ENCODE data around the gene COX6A1. TPM values are rescaled to one million over a fixed set of nuclear protein-coding genes. Genes with fewer than 3 reads are reported as not detected.

Gene COX6A1
- total and polyA plus RNA-seq, 2 donors (not counting 1 experiment from before 2014, with no cell fraction given) = 137 to 484 TPM

DNA sequence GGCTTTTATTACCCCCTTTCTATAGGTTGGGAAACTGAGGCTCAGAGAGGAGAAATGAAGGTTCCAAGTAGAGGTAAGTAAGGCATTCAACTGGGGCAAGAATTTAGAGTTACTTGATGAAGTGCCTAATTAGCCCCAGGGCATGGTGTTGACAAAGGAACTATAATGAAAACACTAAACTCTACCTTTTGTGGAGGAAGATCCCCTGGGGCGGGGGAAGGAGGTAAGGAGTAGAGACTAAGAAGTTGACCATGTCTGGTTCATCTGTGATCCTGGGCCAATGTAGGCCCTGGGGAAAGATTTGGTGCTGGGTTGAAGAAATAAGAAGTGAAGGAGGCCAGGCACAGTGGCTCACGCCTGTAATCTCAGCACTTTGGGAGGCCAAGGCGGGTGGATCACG lies 16.2 kb upstream of the COX6A1 start:
- no peaks in the 10 kb centered on the region for H3K36me3 ChIP-seq (replicated peaks in 1 of 2; ENCODE audit: control extremely low read depth in 1 of 2, control insufficient read depth in 1 of 2, extremely low read depth in 1 of 2, insufficient read depth in 2 of 2, low read length in 1 of 2)
- no peaks in the 10 kb centered on the region for H4K20me1 ChIP-seq (ENCODE audit: control insufficient read depth, insufficient read depth, low read length, poor library complexity, severe bottlenecking)
- intact Hi-C loops (cut with micrococcal nuclease) = no loop called here
- Mint-ChIP-seq H3K4me3 (no peak overlapping the region), H3K9me3 (ENCODE audit: insufficient read depth) (no peaks in the 10 kb centered on the region), H3K27me3 (peaks cover 12% of the 10 kb centered on the region), H3K27ac (no peak overlapping the region), H3K4me1 (no peaks in the 10 kb centered on the region)
- no peak for ATAC-seq (ENCODE audit: low read depth)
- H3K4me1 ChIP-seq (ENCODE audit: control insufficient read depth in 2 of 2, insufficient read depth in 2 of 2, low read length in 2 of 2) = no peaks in the 10 kb centered on the region
- no peak overlapping the region for H3K4me3 ChIP-seq (ENCODE audit: control extremely low read depth in 1 of 5, extremely low read depth in 1 of 5, insufficient read depth in 1 of 5, low read depth in 2 of 5, low read length in 4 of 5)
- H3K9ac ChIP-seq (ENCODE audit: low read length) = no peak overlapping the region
- H3K4me2 ChIP-seq (replicated peaks; ENCODE audit: low read depth, low read length, poor library complexity, severe bottlenecking) = no peak overlapping the region
- POLR2A ChIA-PET = no interaction called here
- no peak overlapping the region for H2AFZ ChIP-seq (ENCODE audit: insufficient read depth, low read depth, low read length, poor library complexity, severe bottlenecking)
- peaks cover 0 to 6% (median 1%) of the 10 kb centered on the region in 4 experiments for H3K27me3 ChIP-seq (replicated peaks in 1 of 4; ENCODE audit: control extremely low read depth in 1 of 4, control insufficient read depth in 3 of 4, insufficient read depth in 4 of 4, low read length in 3 of 4)
- CTCF ChIA-PET = interaction anchor here (0.5 to 0.7 kb wide), 2 partner anchors 15 to 272 kb away, joined by 3 to 5 read pairs; no protein-coding TSS in a partner anchor
- DNase-seq = no peak
- WGBS (ENCODE audit: insufficient coverage) = 93% methylated on average over 4 of the region's 4 CpGs
- TF ChIP-seq, protein P1, sequence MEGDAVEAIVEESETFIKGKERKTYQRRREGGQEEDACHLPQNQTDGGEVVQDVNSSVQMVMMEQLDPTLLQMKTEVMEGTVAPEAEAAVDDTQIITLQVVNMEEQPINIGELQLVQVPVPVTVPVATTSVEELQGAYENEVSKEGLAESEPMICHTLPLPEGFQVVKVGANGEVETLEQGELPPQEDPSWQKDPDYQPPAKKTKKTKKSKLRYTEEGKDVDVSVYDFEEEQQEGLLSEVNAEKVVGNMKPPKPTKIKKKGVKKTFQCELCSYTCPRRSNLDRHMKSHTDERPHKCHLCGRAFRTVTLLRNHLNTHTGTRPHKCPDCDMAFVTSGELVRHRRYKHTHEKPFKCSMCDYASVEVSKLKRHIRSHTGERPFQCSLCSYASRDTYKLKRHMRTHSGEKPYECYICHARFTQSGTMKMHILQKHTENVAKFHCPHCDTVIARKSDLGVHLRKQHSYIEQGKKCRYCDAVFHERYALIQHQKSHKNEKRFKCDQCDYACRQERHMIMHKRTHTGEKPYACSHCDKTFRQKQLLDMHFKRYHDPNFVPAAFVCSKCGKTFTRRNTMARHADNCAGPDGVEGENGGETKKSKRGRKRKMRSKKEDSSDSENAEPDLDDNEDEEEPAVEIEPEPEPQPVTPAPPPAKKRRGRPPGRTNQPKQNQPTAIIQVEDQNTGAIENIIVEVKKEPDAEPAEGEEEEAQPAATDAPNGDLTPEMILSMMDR (IDR thresholded peaks at IDR 0.05) = no peak
- no peak for TF ChIP-seq EZH2 (IDR thresholded peaks at IDR 0.05; ENCODE audit: borderline replicate concordance, insufficient read depth, low read depth, low read length, poor library complexity, severe bottlenecking)
- no peaks in the 10 kb centered on the region for H3K9me3 ChIP-seq (ENCODE audit: control extremely low read depth in 1 of 3, control insufficient read depth in 2 of 3, insufficient read depth in 1 of 3, low read length in 2 of 3)
- H3K79me2 ChIP-seq (ENCODE audit: control insufficient read depth, insufficient read depth, low read length) = no peaks in the 10 kb centered on the region
- H3K27ac ChIP-seq (ENCODE audit: low read length in 2 of 2) = no peak overlapping the region

DNA sequence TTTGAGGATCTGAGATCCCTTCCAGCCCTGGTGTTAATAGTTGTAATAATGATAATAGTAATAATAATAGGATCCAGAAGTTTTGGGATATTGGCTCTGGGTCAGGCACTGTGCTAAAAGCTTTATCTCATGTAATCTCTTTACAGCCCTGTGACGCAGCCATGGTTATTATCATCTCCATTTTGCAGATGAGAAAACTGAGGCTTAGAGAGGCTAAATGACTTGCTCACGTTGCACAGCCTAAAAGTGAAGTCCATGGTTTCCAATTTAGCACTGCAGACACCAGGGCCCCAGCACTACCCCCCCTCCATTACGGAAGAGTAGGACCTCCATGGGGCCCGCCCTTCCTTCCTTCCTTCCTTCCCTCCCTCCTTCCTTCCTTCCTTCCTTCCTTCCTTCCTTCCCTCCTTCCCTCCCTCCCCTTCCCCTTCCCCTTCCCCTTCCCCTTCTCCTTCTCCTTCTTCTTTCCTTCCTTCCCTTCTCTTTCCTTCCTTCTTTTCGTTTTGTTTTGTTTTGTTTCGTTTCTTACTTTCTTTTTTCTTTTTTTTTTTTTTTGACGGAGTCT lies 14.9 kb upstream of the COX6A1 start:
- ChIA-PET POLR2A (no interaction called here), CTCF (no interaction called here)
- Histone ChIP-seq H3K4me2 (replicated peaks; ENCODE audit: low read depth, low read length, poor library complexity, severe bottlenecking) (no peak overlapping the region), H3K4me1 (ENCODE audit: control insufficient read depth in 2 of 2, insufficient read depth in 2 of 2, low read length in 2 of 2) (no peaks in the 10 kb centered on the region), H4K20me1 (ENCODE audit: control insufficient read depth, insufficient read depth, low read length, poor library complexity, severe bottlenecking) (no peaks in the 10 kb centered on the region), H3K27me3 (replicated peaks in 1 of 4; ENCODE audit: control extremely low read depth in 1 of 4, control insufficient read depth in 3 of 4, insufficient read depth in 4 of 4, low read length in 3 of 4) (peaks cover 0 to 6% (median 0%) of the 10 kb centered on the region in 4 experiments), H3K4me3 (ENCODE audit: control extremely low read depth in 1 of 5, extremely low read depth in 1 of 5, insufficient read depth in 1 of 5, low read depth in 2 of 5, low read length in 4 of 5) (no peak overlapping the region), H3K27ac (ENCODE audit: low read length in 2 of 2) (no peak overlapping the region), H2AFZ (ENCODE audit: insufficient read depth, low read depth, low read length, poor library complexity, severe bottlenecking) (no peak overlapping the region), H3K9ac (ENCODE audit: low read length) (no peak overlapping the region), H3K79me2 (ENCODE audit: control insufficient read depth, insufficient read depth, low read length) (no peaks in the 10 kb centered on the region), H3K36me3 (replicated peaks in 1 of 2; ENCODE audit: control extremely low read depth in 1 of 2, control insufficient read depth in 1 of 2, extremely low read depth in 1 of 2, insufficient read depth in 2 of 2, low read length in 1 of 2) (no peaks in the 10 kb centered on the region), H3K9me3 (ENCODE audit: control extremely low read depth in 1 of 3, control insufficient read depth in 2 of 3, insufficient read depth in 1 of 3, low read length in 2 of 3) (no peaks in the 10 kb centered on the region)
- Mint-ChIP-seq H3K9me3 (ENCODE audit: insufficient read depth) (no peaks in the 10 kb centered on the region), H3K27me3 (peaks cover 3% of the 10 kb centered on the region), H3K4me1 (no peaks in the 10 kb centered on the region), H3K27ac (no peak overlapping the region), H3K4me3 (no peak overlapping the region)
- no peak for DNase-seq
- intact Hi-C loops (cut with micrococcal nuclease) = no loop called here
- 33% methylated on average over 3 of the region's 7 CpGs for WGBS (ENCODE audit: insufficient coverage)
- TF ChIP-seq, protein P1 (IDR thresholded peaks at IDR 0.05) = no peak
- TF ChIP-seq EZH2 (IDR thresholded peaks at IDR 0.05; ENCODE audit: borderline replicate concordance, insufficient read depth, low read depth, low read length, poor library complexity, severe bottlenecking) = no peak
- ATAC-seq (ENCODE audit: low read depth) = no peak

All from B cell (primary cell).